SK-N-SH (cell line): Measurements from ENCODE around the gene SPDYC. TPM values are rescaled to one million over a fixed set of nuclear protein-coding genes. Genes with fewer than 3 reads are reported as not detected.

ENCODE experiments used
- CTCF ChIA-PET: fragments of 300-600, 350-600 bp; formaldehyde crosslinking; extraction: SDS; loops from one replicate; lab custom pipeline; 2021; lab: Yijun Ruan, JAX
- POLR2A ChIA-PET: fragments of 350-600 bp; sonication (Branson Sonifier 250); formaldehyde crosslinking; extraction: SDS; loops from one replicate; lab custom pipeline; 2020; ENCODE audit warnings: antibody characterized with exemption, inconsistent platforms; lab: Yijun Ruan, JAX
- DNase-seq: peaks from one replicate; pipeline ENCODE4 v3.0.0; 2012
- H2AFZ ChIP-seq: fragments of 200-600 bp; sonication (generic); 2 replicates; pipeline ENCODE4 v1.8.1; 2016; ENCODE audit warnings: antibody characterized with exemption, mild to moderate bottlenecking, low read depth
- H3F3A ChIP-seq: fragments of 200-600 bp; sonication (generic); replicated peaks from 2 replicates; pipeline ENCODE3; 2016; ENCODE audit warnings: antibody characterized with exemption, mild to moderate bottlenecking; ENCODE audit not compliant: insufficient read depth
- H3K27ac ChIP-seq, 2 experiments: fragments of 200-500 bp in 1 of 2; fragments of 200-600 bp in 1 of 2; sonication (Bioruptor generic) in 1 of 2; sonication (generic), shearing (Covaris generic) in 1 of 2; 2 replicates each; pipeline versions ENCODE4 v1.5.1 to v1.6.1; 2014 to 2016; ENCODE audit warnings: low read depth in 2 of 2, inconsistent platforms in 1 of 2, low read length in 1 of 2, mild to moderate bottlenecking in 1 of 2, mixed read lengths in 1 of 2
- H3K27me3 ChIP-seq: fragments of 200-600 bp; sonication (generic), shearing (Covaris generic); 2 replicates; pipeline ENCODE4 v1.6.1; 2016; ENCODE audit warnings: mixed run types; ENCODE audit not compliant: insufficient read depth
- H3K36me3 ChIP-seq, 2 experiments: fragments of 200-500 bp in 1 of 2; fragments of 200-600 bp in 1 of 2; sonication (Bioruptor generic) in 1 of 2; sonication (generic) in 1 of 2; replicated peaks in 1 of 2; 2 replicates each; pipeline versions ENCODE3 to v1.5.1; 2014 to 2016; ENCODE audit warnings: low read length in 1 of 2, mild to moderate bottlenecking in 1 of 2; ENCODE audit not compliant: insufficient read depth in 2 of 2, control insufficient read depth in 1 of 2
- H3K4me1 ChIP-seq, 2 experiments: fragments of 200-500 bp in 1 of 2; fragments of 200-600 bp in 1 of 2; sonication (Bioruptor generic) in 1 of 2; sonication (generic), shearing (Covaris generic) in 1 of 2; 2 replicates each; pipeline versions ENCODE4 v1.5.1 to v1.6.1; 2014 to 2016; ENCODE audit warnings: low read depth in 1 of 2, low read length in 1 of 2, mixed run types in 1 of 2; ENCODE audit not compliant: insufficient read depth in 2 of 2, control insufficient read depth in 1 of 2
- H3K4me2 ChIP-seq: fragments of 200-600 bp; sonication (generic), shearing (Covaris generic); 2 replicates; pipeline ENCODE4 v1.6.1; 2017; ENCODE audit warnings: mixed run types
- H3K4me3 ChIP-seq, 2 experiments: fragments of 200-500 bp in 1 of 2; fragments of 200-600 bp in 1 of 2; sonication (Bioruptor generic) in 1 of 2; sonication (generic), shearing (Covaris generic) in 1 of 2; 2 replicates each; pipeline versions ENCODE4 v1.5.1 to v1.8.1; 2014 to 2016; ENCODE audit warnings: low read depth in 2 of 2, inconsistent platforms in 1 of 2, low read length in 1 of 2, mild to moderate bottlenecking in 1 of 2, mixed read lengths in 1 of 2, moderate library complexity in 1 of 2
- H3K79me2 ChIP-seq: fragments of 200-600 bp; sonication (generic); 2 replicates; pipeline ENCODE4 v1.8.1; 2017; ENCODE audit warnings: mild to moderate bottlenecking; ENCODE audit not compliant: insufficient read depth
- H3K9ac ChIP-seq: fragments of 200-600 bp; sonication (generic); 2 replicates; pipeline ENCODE4 v1.6.1; 2017; ENCODE audit warnings: mixed run types
- H3K9me2 ChIP-seq: fragments of 200-600 bp; sonication (generic); 2 replicates; pipeline ENCODE4 v1.6.1; 2017; ENCODE audit warnings: mixed run types
- H3K9me3 ChIP-seq: fragments of 200-600 bp; sonication (generic); 2 replicates; pipeline ENCODE4 v1.6.1; 2017; ENCODE audit warnings: mixed run types, mild to moderate bottlenecking, moderate library complexity
- H4K20me1 ChIP-seq: fragments of 200-600 bp; sonication (generic); 2 replicates; pipeline ENCODE4 v1.6.1; 2017; ENCODE audit warnings: mild to moderate bottlenecking, mixed run types; ENCODE audit not compliant: insufficient read depth
- CTCF ChIP-seq: fragments of 200-600 bp; sonication (generic); IDR thresholded peaks from 2 replicates; pipeline ENCODE4 v1.6.1; 2017; ENCODE audit warnings: antibody characterized with exemption, mild to moderate bottlenecking, moderate library complexity
- EZH2phosphoT487 ChIP-seq: fragments of 200-600 bp; sonication (generic); IDR thresholded peaks from 2 replicates; pipeline ENCODE4 v1.6.1; 2017; ENCODE audit warnings: low read depth, mixed run types, mild to moderate bottlenecking, antibody characterized with exemption, moderate library complexity, borderline replicate concordance
- FOSL2 ChIP-seq: IDR thresholded peaks from 2 replicates; pipeline ENCODE4 v1.4.0; 2012; ENCODE audit warnings: low read depth, mild to moderate bottlenecking, moderate library complexity, borderline replicate concordance
- FOXM1 ChIP-seq: IDR thresholded peaks from 2 replicates; pipeline ENCODE4 v1.4.0; 2012; ENCODE audit warnings: low read depth, mild to moderate bottlenecking
- GABPA ChIP-seq: IDR thresholded peaks from 2 replicates; pipeline ENCODE4 v1.4.0; 2012; ENCODE audit warnings: low read depth, mild to moderate bottlenecking
- IRF3 ChIP-seq: fragments of 150-350 bp; IDR thresholded peaks from 2 replicates; pipeline ENCODE4 v1.6.1; 2016; ENCODE audit warnings: mild to moderate bottlenecking, low read depth, low read length
- MEF2A ChIP-seq: IDR thresholded peaks from 2 replicates; pipeline ENCODE4 v1.4.0; 2012; ENCODE audit warnings: low read depth, borderline replicate concordance
- POLR2AphosphoS5 ChIP-seq: IDR thresholded peaks from 2 replicates; pipeline ENCODE4 v1.6.1; 2012; ENCODE audit warnings: low read depth, low read length
- RXRA ChIP-seq: IDR thresholded peaks from 2 replicates; pipeline ENCODE4 v1.4.0; 2012; ENCODE audit warnings: low read depth, mild to moderate bottlenecking, borderline replicate concordance
- SMC3 ChIP-seq: IDR thresholded peaks from 2 replicates; pipeline ENCODE4 v1.6.1; 2012; ENCODE audit warnings: low read depth, low read length, improper control_type of control experiment
- YY1 ChIP-seq: IDR thresholded peaks from 2 replicates; pipeline ENCODE4 v1.4.0; 2012; ENCODE audit warnings: low read depth, mild to moderate bottlenecking
- WGBS: methylation state at CpG from one replicate; pipeline ENCODE4 v1.1.6; 2017; ENCODE audit warnings: low lambda C conversion rate; 5-methylcytosine and 5-hydroxymethylcytosine counted together
- polyA plus RNA-seq, 3 experiments: library from polyadenylated mRNA; depleted of rRNA; stranded (reverse); fragments of >200 nt; gene quantifications; 2 replicates each; pipeline ENCODE4 v1.2.3, GENCODE V29; 2012
- TF ChIP-seq, protein P1 (sequence below): IDR thresholded peaks from 2 replicates; pipeline ENCODE4; 2012
- TF ChIP-seq, protein P2 (sequence below): IDR thresholded peaks from 2 replicates; pipeline ENCODE4 v1.6.1; 2012; ENCODE audit warnings: mild to moderate bottlenecking, low read depth, low read length, moderate library complexity
- TF ChIP-seq, protein P3 (sequence below): IDR thresholded peaks from 2 replicates; pipeline ENCODE4 v1.4.0; 2012; ENCODE audit warnings: low read depth

Gene SPDYC
- polyA plus RNA-seq, 1 of the 3 experiments (the other 2 are of a cell fraction) = not detected

DNA sequence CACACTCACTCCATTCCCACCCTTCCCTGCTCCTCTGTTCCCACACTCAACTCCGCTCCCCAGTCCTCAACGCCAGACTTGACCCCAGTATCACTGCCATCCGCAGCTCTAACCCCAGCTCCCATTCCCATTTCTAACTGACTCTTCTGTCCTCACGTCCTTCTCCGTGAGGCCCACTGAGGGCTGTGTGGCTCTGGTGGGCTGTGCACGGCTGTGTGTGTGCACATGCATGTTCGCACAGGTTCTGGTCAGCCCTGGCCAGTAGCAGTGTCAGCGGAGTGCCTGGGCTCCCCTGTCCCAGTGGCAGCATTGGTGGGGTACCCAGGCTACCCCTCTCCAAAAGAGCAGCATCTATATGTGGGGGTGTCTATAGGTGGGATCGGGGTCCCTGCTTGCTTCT, 16.7 kb downstream of the SPDYC start:
- no peak for DNase-seq
- POLR2A ChIA-PET = interaction anchor here (1.0 kb wide), 1 partner anchor 28 kb away, joined by 3 read pairs; no protein-coding TSS in a partner anchor
- H3K36me3 ChIP-seq = peaks cover 20 to 44% of the 10 kb centered on the region in 2 experiments
- H3K79me2 ChIP-seq = peaks cover 35% of the 10 kb centered on the region
- no peaks in the 10 kb centered on the region for H3K9me3 ChIP-seq
- CTCF ChIA-PET = interaction anchor here (1.4 to 1.7 kb wide), 3 partner anchors 10 to 69 kb away, joined by 7 to 9 read pairs (median 8); partner anchors contain the start of genes SYVN1 and ZNHIT2
- 97% methylated on average over 9 of the region's 9 CpGs for WGBS
- H2AFZ ChIP-seq = no peak overlapping the region
- H3K27ac ChIP-seq = no peak overlapping the region
- H3K9me2 ChIP-seq = no peaks in the 10 kb centered on the region
- no peaks in the 10 kb centered on the region for H3K27me3 ChIP-seq
- H3K9ac ChIP-seq = no peak overlapping the region
- H3K4me1 ChIP-seq = peaks cover 0 to 14% of the 10 kb centered on the region in 2 experiments; a peak in 1 of 4 replicates
- TF ChIP-seq, protein P1, sequence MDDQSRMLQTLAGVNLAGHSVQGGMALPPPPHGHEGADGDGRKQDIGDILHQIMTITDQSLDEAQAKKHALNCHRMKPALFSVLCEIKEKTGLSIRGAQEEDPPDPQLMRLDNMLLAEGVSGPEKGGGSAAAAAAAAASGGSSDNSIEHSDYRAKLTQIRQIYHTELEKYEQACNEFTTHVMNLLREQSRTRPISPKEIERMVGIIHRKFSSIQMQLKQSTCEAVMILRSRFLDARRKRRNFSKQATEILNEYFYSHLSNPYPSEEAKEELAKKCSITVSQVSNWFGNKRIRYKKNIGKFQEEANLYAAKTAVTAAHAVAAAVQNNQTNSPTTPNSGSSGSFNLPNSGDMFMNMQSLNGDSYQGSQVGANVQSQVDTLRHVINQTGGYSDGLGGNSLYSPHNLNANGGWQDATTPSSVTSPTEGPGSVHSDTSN = no peak
- no peak for TF ChIP-seq POLR2AphosphoS5
- TF ChIP-seq, all 33 proteins: peak for 0
- Histone ChIP-seq H3K4me2 (no peak overlapping the region), H3K4me3 (no peak overlapping the region), H3F3A (peaks cover 4% of the 10 kb centered on the region), H4K20me1 (peaks cover 5% of the 10 kb centered on the region; the same call in 1 of the 2 replicates)

DNA sequence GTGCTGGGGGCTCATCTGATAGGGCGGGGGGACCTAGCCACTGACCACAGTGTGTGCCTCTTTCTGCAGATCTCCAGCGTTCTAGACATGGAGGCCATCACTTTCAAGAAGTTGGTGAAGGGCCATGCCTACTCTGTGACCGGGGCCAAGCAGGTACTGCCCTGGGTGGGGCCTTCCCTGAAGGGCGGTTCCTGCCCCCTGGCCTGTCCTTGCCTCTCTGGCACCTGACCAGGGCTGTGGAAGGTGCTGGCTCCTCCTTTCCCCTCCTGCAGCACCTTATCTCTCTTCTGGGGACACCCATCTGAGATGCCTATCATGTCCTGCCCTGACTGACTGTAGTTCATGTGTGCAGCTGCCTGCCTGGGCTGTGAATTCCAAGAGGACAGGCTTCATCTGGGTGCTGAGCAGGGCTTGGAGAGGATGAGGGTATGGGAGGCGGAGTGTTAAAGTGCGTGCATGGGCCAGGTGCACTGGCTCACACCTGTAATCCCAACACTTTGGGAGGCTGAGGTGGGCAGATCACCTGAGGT, 17.2 kb downstream of the SPDYC start:
- WGBS = 92% methylated on average over 4 of the region's 6 CpGs
- H3K79me2 ChIP-seq = peaks cover 30% of the 10 kb centered on the region
- TF ChIP-seq, protein P2, sequence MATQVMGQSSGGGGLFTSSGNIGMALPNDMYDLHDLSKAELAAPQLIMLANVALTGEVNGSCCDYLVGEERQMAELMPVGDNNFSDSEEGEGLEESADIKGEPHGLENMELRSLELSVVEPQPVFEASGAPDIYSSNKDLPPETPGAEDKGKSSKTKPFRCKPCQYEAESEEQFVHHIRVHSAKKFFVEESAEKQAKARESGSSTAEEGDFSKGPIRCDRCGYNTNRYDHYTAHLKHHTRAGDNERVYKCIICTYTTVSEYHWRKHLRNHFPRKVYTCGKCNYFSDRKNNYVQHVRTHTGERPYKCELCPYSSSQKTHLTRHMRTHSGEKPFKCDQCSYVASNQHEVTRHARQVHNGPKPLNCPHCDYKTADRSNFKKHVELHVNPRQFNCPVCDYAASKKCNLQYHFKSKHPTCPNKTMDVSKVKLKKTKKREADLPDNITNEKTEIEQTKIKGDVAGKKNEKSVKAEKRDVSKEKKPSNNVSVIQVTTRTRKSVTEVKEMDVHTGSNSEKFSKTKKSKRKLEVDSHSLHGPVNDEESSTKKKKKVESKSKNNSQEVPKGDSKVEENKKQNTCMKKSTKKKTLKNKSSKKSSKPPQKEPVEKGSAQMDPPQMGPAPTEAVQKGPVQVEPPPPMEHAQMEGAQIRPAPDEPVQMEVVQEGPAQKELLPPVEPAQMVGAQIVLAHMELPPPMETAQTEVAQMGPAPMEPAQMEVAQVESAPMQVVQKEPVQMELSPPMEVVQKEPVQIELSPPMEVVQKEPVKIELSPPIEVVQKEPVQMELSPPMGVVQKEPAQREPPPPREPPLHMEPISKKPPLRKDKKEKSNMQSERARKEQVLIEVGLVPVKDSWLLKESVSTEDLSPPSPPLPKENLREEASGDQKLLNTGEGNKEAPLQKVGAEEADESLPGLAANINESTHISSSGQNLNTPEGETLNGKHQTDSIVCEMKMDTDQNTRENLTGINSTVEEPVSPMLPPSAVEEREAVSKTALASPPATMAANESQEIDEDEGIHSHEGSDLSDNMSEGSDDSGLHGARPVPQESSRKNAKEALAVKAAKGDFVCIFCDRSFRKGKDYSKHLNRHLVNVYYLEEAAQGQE = no peak
- TF ChIP-seq, protein P3, sequence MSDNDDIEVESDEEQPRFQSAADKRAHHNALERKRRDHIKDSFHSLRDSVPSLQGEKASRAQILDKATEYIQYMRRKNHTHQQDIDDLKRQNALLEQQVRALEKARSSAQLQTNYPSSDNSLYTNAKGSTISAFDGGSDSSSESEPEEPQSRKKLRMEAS = no peak
- TF ChIP-seq POLR2AphosphoS5 (no peak), YY1 (no peak), GABPA (no peak), FOSL2 (no peak), EZH2phosphoT487 (no peak), IRF3 (no peak), SMC3 (no peak), MEF2A (no peak), CTCF (no peak), RXRA (no peak), FOXM1 (no peak)
- H3K4me3 ChIP-seq = no peak overlapping the region
- no peaks in the 10 kb centered on the region for H3K27me3 ChIP-seq
- ChIA-PET POLR2A (no interaction called here), CTCF (interaction anchor here (0.8 to 1.7 kb wide), 2 partner anchors 38 to 52 kb away, joined by 4 to 9 read pairs; partner anchors contain the start of gene SYVN1)
- no peak overlapping the region for H2AFZ ChIP-seq
- DNase-seq = no peak
- no peaks in the 10 kb centered on the region for H3K9me3 ChIP-seq
- H3K27ac ChIP-seq = no peak overlapping the region
- peaks cover 5% of the 10 kb centered on the region; the same call in 1 of the 2 replicates for H4K20me1 ChIP-seq
- H3K36me3 ChIP-seq = peaks cover 26 to 44% of the 10 kb centered on the region in 2 experiments
- peaks cover 4% of the 10 kb centered on the region for H3F3A ChIP-seq
- H3K4me2 ChIP-seq = no peak overlapping the region
- peaks cover 0 to 12% of the 10 kb centered on the region in 2 experiments; a peak in 1 of 4 replicates for H3K4me1 ChIP-seq
- no peaks in the 10 kb centered on the region for H3K9me2 ChIP-seq
- H3K9ac ChIP-seq = no peak overlapping the region
